ENCODE data around the gene ACAP3.

ACAP3 gene

DNA sequence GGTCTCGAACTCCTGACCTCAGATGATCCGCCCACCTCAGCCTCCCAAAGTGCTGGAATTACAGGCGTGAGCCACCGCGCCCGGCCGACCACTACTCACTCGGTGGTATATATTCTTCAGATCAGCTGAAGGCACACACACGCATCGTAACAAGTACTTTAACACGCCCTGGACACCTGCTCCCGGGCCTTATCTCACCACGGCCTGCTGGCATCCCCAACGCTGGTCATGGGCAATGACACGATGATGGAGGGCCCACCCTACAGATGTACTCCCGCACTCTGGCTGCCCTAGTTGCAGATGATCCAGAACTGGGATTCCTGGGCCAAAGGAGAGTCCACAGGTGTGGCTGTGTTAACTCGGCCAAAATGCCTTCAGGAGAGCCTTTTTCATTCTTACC, 45.7 kb downstream of the ACAP3 start:
- DNase-seq (ENCODE audit: low spot score) = no peak
- TF ChIP-seq, protein P1, sequence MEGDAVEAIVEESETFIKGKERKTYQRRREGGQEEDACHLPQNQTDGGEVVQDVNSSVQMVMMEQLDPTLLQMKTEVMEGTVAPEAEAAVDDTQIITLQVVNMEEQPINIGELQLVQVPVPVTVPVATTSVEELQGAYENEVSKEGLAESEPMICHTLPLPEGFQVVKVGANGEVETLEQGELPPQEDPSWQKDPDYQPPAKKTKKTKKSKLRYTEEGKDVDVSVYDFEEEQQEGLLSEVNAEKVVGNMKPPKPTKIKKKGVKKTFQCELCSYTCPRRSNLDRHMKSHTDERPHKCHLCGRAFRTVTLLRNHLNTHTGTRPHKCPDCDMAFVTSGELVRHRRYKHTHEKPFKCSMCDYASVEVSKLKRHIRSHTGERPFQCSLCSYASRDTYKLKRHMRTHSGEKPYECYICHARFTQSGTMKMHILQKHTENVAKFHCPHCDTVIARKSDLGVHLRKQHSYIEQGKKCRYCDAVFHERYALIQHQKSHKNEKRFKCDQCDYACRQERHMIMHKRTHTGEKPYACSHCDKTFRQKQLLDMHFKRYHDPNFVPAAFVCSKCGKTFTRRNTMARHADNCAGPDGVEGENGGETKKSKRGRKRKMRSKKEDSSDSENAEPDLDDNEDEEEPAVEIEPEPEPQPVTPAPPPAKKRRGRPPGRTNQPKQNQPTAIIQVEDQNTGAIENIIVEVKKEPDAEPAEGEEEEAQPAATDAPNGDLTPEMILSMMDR (IDR thresholded peaks at IDR 0.05; ENCODE audit: extremely low read depth, missing control alignments) = no peak

DNA sequence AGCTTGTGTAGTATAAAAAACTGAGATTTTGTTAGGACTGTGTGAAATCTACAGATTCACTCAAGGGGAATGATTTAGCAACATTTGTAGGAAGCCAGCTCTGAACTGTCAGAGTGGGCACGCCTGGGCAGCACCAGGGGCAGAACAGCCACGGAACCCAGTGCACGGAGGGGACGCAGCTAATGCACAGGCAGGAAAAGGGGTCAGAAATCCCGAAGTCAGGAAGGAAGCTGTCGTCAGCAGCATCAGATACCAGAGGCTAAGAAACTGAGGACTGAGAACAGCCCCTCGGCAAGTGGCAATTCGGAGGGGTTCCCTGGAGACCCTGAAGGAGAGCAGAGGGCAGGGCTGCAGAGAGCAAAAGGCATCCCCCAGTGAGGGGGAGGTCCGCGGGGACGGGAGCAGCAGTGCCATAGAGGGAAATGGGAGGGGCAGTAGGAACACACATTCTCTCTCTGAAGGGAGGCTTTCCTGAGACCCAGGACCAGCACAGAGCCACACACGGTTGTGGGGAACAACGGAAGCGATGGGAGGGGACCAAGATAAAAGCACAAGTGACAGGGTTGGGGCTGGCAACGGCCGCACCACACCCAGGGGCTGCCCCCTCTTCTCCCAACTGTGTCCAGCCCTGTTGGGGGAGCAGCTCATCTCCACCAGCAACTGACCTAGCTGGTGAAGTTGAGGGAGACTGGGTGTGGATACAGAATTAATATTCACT, 46.7 kb downstream of the ACAP3 start:
- TF ChIP-seq, protein P1 (IDR thresholded peaks at IDR 0.05; ENCODE audit: extremely low read depth, missing control alignments) = no peak
- no peak for DNase-seq (ENCODE audit: low spot score)

DNA sequence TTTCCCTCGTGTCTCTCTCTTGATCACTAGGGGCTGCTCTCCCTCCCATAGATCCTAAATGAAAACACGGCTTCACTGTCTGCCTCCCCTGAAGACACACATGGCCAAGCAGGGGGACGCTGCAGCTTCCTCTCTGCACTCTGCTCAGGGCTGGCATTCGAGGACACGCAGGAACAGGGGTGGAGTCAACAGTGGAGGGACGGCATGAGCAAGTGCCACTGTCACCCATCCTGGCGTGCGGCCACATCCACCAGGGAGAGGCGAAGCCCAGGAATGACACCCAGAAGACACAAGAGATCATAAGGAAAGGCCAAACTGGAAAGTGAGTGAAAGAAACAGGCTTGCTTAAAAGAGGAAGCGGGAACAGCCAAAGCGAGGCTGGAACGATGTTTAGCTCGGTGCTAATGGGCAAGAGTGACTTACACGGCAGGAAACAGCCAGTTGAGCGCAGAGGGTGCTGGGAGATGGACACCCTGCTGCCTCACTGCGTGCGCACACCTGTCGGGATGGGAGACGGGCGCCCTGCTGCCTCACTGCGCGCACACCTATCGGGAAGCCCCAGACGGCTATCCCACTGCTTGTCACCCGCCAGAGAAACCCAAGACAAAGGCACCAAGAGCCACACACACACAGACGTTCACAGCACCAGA, 47.7 kb downstream of the ACAP3 start:
- DNase-seq (ENCODE audit: low spot score) = no peak
- TF ChIP-seq, protein P1 (IDR thresholded peaks at IDR 0.05; ENCODE audit: extremely low read depth, missing control alignments) = no peak

DNA sequence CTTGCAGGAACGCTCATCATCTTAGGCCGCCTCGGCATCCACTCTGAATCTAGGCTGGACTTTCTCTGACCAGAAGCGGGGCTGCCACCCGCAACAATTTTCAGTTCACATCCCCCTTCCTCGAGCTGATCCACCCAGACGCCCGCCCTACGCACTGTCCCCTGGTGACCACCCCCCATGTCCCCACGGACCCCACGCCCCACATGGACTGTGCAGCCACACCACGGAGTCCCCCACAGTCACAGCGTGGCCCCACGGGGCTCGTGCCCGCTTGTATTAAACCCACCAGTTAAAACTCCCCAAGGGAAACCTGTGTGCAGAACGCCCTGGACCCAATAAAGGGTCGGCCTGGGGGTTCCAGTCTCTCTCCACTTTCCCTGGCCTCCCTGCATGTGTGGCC, 48.2 kb downstream of the ACAP3 start:
- DNase-seq (ENCODE audit: low spot score) = no peak
- TF ChIP-seq, protein P1 (IDR thresholded peaks at IDR 0.05; ENCODE audit: extremely low read depth, missing control alignments) = no peak

DNA sequence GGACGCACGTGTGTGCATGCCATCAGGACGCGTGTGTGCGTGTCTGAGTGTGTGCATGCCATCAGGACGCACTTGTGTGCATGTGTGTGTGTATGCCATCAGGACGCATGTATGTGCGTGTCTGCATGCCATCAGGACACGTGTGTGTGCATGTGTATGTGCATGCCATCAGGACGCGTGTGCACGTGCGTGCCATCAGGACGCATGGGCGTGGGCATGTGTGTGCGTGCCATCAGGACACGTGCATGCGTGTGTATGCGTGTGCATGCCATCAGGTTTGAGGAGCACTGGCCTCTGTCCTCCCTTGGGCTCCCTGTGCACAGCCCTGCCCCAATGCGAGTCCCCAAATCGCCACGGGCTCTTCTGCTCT, 48.6 kb downstream of the ACAP3 start:
- TF ChIP-seq, protein P1 (IDR thresholded peaks at IDR 0.05; ENCODE audit: extremely low read depth, missing control alignments) = no peak
- no peak for DNase-seq (ENCODE audit: low spot score)

DNA sequence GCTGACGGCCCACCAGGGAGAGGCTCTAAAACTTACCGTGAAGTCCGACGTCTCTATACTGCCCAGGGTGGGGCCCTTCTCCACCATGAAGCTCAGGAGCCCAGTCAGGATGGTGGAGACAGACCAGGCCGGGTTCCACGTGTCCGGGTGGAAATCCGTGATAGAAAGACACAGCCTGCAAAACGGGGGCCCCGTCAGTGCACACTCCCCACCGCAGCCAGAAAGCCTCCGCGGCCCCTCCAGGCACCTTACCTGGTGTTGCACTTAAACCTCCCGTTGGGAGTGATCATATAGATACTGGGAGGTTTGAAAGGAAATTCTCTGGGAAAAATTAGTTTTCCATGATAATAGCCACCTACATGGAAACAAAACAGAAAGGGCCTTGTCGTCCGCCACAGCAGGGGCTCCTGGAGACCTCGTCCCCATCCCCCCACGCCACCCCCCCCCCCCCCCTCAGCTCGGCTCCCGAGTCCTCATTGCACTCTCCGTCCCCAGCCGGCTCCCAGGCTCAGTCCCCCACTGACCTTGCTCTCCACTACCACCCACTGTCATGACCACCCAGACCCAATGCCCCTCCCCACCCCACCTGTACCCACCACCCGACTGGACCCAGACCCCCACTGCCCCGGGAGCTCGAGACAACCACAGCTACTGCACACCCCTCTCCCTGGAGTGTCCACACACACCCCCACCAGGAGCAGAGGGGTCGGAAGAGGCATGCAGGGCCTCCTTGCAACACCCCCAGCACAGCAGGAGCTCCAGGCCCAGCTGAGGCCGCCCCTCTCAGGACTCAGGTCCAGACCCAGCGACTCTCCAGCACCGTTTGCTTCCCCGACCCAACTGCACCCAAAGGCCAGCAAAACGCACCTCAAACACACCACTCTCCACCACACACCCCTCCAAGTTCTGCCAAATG, 50.5 kb downstream of the ACAP3 start:
- no peak for DNase-seq (ENCODE audit: low spot score)
- TF ChIP-seq, protein P1 (IDR thresholded peaks at IDR 0.05; ENCODE audit: extremely low read depth, missing control alignments) = no peak

DNA sequence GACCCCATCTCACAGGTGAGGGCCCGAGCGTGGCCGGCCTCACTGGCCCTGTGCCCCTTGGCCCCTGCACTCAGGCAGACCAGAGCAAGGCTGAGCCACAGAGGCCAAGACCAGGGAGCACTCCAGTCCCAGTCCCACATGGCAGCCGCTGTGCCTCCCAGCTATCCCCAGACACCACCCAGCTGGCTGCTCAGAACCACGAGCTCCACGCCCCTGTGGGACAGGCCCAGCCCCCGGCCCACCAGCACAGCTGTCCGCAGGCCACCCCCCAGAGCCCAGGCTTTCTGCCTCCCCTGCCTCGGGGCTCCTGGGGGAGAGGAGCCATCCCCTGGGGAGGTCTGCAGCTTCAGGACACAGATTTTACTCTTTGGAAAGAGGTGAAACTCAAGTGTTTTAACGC, 52.1 kb downstream of the ACAP3 start:
- TF ChIP-seq, protein P1 (IDR thresholded peaks at IDR 0.05; ENCODE audit: extremely low read depth, missing control alignments) = no peak
- DNase-seq (ENCODE audit: low spot score) = no peak

All from GM20000 (cell line).